ENCODE measurements around the gene ZNF132.

Gene ZNF132

DNA sequence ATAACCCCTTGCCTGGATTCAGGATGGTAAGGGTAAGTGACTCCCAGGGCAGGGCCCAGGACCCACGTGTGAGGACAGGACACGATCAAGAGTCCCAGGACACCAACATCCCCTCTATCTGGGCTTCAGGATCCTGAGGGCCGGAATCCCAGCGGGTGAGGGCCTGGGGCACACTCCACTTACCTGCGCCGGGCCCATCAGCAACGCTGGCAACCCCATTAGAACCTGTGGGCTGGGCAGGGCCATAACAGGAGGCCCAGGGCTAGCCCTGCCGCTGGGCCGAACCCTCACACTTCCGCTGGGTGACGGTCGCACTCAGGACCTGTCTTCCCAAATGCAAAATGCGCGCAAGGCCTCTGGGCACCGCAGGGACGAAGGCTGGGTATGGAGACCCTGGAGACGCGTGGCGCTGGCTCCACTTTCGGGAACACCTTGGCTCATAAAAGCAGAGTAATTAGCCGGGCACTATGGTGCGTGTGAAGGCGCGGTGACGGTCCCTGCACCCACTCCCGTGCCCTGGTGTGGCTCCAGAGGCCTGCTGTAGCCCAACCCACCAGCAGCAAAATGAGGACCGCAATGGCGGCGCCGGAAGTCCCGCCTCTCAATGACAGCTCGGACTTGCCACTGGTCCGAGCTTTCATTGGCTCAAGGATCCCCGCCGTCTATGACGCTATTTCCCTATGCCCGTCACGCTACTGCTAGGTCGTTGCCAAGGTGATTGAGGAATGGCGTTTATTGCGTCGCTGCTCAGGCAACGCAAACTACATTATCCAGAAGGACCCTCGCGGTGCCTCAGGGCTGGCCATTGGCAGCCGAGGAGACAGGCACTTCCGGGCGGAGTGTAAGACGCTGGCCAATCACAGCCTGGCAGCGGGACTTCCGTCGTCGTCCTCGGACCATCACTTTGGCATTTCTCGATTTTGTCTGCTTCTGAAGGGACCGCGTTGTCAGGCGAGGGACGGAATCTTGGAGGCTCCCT, at the start of gene ZNF132:
ZNF132 (minus strand) TSS at position 578 of the 979 bp plus-strand sequence; CDS start at position 246, 332 bp downstream.
- TF ChIP-seq, protein P1, sequence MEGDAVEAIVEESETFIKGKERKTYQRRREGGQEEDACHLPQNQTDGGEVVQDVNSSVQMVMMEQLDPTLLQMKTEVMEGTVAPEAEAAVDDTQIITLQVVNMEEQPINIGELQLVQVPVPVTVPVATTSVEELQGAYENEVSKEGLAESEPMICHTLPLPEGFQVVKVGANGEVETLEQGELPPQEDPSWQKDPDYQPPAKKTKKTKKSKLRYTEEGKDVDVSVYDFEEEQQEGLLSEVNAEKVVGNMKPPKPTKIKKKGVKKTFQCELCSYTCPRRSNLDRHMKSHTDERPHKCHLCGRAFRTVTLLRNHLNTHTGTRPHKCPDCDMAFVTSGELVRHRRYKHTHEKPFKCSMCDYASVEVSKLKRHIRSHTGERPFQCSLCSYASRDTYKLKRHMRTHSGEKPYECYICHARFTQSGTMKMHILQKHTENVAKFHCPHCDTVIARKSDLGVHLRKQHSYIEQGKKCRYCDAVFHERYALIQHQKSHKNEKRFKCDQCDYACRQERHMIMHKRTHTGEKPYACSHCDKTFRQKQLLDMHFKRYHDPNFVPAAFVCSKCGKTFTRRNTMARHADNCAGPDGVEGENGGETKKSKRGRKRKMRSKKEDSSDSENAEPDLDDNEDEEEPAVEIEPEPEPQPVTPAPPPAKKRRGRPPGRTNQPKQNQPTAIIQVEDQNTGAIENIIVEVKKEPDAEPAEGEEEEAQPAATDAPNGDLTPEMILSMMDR (IDR thresholded peaks at IDR 0.05) = no peak

DNA sequence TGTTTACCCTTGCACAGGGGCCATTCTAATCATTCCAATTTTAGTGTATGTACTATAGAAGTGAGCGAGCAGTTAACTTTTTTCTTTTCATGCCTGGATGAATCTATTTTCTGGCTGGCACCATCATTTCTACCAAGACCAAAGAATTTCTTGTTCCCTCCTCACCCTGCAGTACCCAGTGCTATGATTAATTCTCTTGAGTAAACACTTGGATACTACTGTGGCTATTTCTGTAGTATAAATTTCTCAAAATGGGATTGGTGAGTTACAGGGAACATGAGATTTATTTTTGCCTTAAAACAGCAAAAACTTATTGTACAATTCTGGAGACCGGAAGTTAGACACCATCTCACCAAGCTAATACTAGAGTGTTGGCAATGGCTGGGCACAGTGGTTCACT, 43.8 kb upstream of the ZNF132 start:
- TF ChIP-seq, protein P1 (IDR thresholded peaks at IDR 0.05) = no peak

DNA sequence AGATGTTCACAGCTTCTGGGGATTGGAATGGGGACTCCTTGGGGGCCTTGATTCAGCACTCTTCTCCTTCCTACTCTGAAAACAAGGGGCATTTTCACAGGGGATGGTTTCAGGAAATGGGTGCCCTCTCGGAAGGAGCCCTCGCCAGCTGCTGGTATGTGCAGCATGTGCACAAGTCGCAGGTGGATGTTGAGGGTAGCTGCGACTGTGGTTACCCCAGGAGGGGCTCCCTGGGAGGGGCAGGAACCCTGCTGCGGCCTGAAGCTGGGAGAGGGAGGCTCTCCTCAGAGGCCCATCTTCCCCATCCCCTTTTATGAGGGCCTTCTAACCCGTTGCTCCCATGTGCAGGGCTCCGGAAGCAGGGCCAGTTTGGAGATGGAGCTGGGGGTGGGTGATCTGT, 42.4 kb upstream of the ZNF132 start:
- TF ChIP-seq, protein P1 (IDR thresholded peaks at IDR 0.05) = no peak

DNA sequence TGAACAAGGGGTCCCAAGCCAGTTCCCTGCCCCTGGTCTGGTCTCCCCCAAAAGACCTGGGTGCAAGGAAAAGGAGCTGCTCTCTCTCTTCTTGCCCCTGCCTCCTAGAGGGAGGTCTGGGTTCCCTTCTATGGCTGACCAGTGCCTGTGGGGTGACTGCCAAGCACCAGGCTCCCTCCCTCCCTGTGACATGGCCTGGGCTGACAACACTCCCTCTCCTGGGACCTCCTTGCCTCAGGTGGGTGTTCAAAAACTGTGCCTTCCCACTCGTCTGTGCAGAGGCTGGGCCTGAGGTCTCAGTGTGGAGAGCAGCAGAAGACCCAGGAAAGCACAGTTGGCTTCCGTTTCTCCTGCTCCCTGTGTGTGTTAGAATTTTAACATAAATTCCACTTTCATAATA, 40.9 kb upstream of the ZNF132 start:
- TF ChIP-seq, protein P1 (IDR thresholded peaks at IDR 0.05) = no peak

DNA sequence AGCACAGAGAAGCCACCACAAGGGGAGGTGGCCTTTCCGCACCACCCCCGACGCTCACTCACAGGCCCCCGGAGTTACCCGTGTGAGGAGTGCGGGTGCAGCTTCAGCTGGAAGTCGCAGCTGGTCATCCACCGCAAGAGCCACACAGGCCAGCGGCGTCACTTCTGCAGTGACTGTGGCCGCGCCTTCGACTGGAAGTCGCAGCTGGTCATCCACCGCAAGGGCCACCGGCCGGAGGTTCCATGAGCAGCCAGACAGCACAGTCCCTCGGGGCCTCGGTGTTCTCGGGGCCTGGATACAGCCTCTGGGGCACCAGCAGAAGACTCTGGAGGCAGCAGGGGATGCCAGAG, 40.5 kb upstream of the ZNF132 start:
- TF ChIP-seq, protein P1 (IDR thresholded peaks at IDR 0.05) = no peak

DNA sequence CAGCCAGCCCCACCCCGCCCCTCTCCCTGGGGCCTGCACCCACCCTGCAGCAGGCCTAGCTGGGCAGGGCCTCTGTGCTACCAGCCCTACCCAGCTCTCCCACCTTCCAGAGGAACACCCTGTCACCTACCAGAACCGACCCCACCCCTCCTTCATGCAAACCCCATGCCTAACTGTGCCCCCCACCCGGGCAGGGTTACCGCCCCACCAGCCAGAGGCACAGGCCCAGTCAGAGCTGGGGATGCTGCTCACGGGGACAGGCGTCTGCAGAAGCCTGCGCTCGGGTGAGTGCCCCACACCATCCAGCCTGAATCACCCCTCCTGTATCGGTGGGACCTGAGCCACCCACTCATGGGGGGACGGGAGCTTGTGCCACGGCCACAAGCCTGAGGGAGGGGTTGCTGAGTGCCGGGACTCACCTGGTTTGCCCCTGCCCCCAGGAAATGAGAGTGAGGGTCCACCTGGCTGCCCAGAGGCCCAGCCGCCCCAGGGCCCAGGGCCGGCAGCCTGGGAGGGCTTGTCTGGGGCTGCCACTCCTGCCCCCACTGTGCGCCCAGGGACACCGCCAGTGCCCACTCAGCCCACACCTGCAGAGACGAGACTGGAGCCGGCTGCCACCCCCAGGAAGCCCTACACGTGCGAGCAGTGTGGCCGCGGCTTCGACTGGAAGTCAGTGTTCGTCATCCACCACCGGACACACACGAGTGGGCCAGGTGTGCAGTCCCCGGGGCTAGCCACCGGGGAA, 40.0 kb upstream of the ZNF132 start:
- TF ChIP-seq, protein P1 (IDR thresholded peaks at IDR 0.05) = no peak

DNA sequence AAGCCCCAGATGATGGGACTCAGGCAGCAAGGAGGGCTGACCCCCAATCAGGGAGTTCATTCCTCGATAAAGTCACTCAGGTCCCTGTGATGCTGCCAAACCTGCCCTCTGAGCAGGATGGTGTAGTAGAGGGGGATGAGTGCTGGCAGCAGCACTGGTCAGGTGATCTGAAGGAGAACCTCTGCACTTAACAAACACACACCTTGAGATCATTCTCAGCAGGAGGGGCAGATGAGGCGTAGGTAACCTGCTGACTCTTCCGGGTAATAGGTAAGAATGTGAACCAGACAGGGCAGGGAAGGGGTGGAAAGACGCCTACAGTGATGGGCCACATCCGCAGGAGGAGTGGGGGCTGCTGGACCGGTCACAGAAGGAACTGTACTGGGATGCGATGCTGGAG, 39.4 kb upstream of the ZNF132 start:
- TF ChIP-seq, protein P1 (IDR thresholded peaks at IDR 0.05) = no peak

Data from LNCAP (cell line).